Ovary (tissue), 3 donors: ENCODE results near the gene LTBP2.

Experiments used
- POLR2A ChIP-seq: fragments of 450-650 bp; IDR thresholded peaks from one replicate; pipeline ENCODE4 v1.6.1; 2017; ENCODE audit warnings: antibody characterized with exemption, mild to moderate bottlenecking, moderate library complexity
- TF ChIP-seq, protein P1 (sequence below), 3 donors: fragments of 450-650 bp in 2 of 3; fragments of 200-600 bp in 1 of 3; IDR thresholded peaks; one replicate each; pipeline versions ENCODE4 v1.5.1 to v1.8.0; 2016 to 2022; ENCODE audit warnings: antibody characterized with exemption in 3 of 3, mild to moderate bottlenecking in 1 of 3
- donor health status: DM: no; HTN: no; CAD: no.

- no peak for TF ChIP-seq POLR2A
- TF ChIP-seq, protein P1, sequence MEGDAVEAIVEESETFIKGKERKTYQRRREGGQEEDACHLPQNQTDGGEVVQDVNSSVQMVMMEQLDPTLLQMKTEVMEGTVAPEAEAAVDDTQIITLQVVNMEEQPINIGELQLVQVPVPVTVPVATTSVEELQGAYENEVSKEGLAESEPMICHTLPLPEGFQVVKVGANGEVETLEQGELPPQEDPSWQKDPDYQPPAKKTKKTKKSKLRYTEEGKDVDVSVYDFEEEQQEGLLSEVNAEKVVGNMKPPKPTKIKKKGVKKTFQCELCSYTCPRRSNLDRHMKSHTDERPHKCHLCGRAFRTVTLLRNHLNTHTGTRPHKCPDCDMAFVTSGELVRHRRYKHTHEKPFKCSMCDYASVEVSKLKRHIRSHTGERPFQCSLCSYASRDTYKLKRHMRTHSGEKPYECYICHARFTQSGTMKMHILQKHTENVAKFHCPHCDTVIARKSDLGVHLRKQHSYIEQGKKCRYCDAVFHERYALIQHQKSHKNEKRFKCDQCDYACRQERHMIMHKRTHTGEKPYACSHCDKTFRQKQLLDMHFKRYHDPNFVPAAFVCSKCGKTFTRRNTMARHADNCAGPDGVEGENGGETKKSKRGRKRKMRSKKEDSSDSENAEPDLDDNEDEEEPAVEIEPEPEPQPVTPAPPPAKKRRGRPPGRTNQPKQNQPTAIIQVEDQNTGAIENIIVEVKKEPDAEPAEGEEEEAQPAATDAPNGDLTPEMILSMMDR (IDR thresholded peaks at IDR 0.05) = no peak
Measured at GRCh38 chr14:74504412-74504811, 107.6 kb downstream of the LTBP2 start.
